GM12878 (cell line): ENCODE data around the gene SLC19A1. TPM values are rescaled to one million over a fixed set of nuclear protein-coding genes. Genes with fewer than 3 reads are reported as not detected.

Experiments used
- ATAC-seq: fragments of 200-7000 bp; cut with Tn5 transposase; 3 replicates; pipeline ENCODE4 v1.9.1; 2020; ENCODE audit warnings: mild to moderate bottlenecking, moderate library complexity
- BruUV-seq: library from RNA; stranded (reverse); fragments of 400-500 nt; replicated peaks from 2 replicates; lab custom pipeline; 2021; lab: Mats Ljungman, UMichigan
- CTCF ChIA-PET: fragments of 300-600 bp; sonication (Branson Sonifier 250); formaldehyde crosslinking; extraction: SDS; loops from one replicate; lab custom pipeline; 2021; ENCODE audit warnings: inconsistent platforms; lab: Yijun Ruan, JAX
- POLR2A ChIA-PET: fragments of 350-600 bp; formaldehyde crosslinking; extraction: SDS; loops from one replicate; lab custom pipeline; 2021; ENCODE audit warnings: inconsistent platforms; lab: Charles Lee
- RAD21 ChIA-PET: fragments of 300-600 bp; sonication (Branson Sonifier 250); formaldehyde crosslinking; loops from one replicate; lab custom pipeline; 2023; ENCODE audit warnings: antibody characterized with exemption; ENCODE audit not compliant: unreplicated experiment; lab: Charles Lee
- SMC1A ChIA-PET: fragments of 300-600 bp; sonication (Branson Sonifier 250); formaldehyde crosslinking; loops from one replicate; lab custom pipeline; 2023; ENCODE audit not compliant: unreplicated experiment, uncharacterized antibody; lab: Charles Lee
- DNase-seq: peaks from one replicate; pipeline ENCODE4 v3.0.0-alpha.2; 2011; ENCODE audit warnings: low read depth, low spot score
- FAIRE-seq: peaks from 3 replicates; lab custom pipeline; 2011; peaks lifted over from hg19 to GRCh38; lab: Jason Lieb, UNC
- H2AFZ ChIP-seq: 2 replicates; pipeline ENCODE4 v1.6.0; 2011; ENCODE audit warnings: low read depth, low read length, control low read depth; ENCODE audit not compliant: control insufficient read depth
- H3K27ac ChIP-seq: 2 replicates; pipeline ENCODE4 v1.5.1; 2011; ENCODE audit warnings: control low read depth; ENCODE audit not compliant: control insufficient read depth, insufficient read depth
- H3K27me3 ChIP-seq, 2 experiments: replicated peaks in 1 of 2; 2 replicates each; pipeline versions ENCODE4 v1.6.0 to v1.6.1; 2011; ENCODE audit warnings: low read length in 1 of 2; ENCODE audit not compliant: control insufficient read depth in 2 of 2, insufficient read depth in 2 of 2
- H3K36me3 ChIP-seq, 2 experiments: 2 replicates each; pipeline ENCODE4 v1.5.1; 2011; ENCODE audit warnings: low read length in 1 of 2; ENCODE audit not compliant: control insufficient read depth in 2 of 2, insufficient read depth in 2 of 2
- H3K4me1 ChIP-seq: 2 replicates; pipeline ENCODE4 v1.6.1; 2011; ENCODE audit warnings: mild to moderate bottlenecking, low read length, moderate library complexity, mixed read lengths; ENCODE audit not compliant: control insufficient read depth, insufficient read depth
- H3K4me2 ChIP-seq: 2 replicates; pipeline ENCODE4 v1.6.0; 2011; ENCODE audit warnings: control low read depth; ENCODE audit not compliant: control insufficient read depth, insufficient read depth
- H3K4me3 ChIP-seq: fragments of 200-600 bp; sonication (generic); 2 replicates; pipeline ENCODE4 v1.5.1; 2016
- H3K79me2 ChIP-seq: 2 replicates; pipeline ENCODE4 v1.6.0; 2011; ENCODE audit warnings: low read length; ENCODE audit not compliant: control insufficient read depth, insufficient read depth
- H3K9ac ChIP-seq: 2 replicates; pipeline ENCODE4 v1.8.0; 2011; ENCODE audit warnings: low read length, control low read depth, mixed read lengths; ENCODE audit not compliant: control insufficient read depth, insufficient read depth
- H3K9me3 ChIP-seq: replicated peaks from 3 replicates; pipeline ENCODE4 v1.5.1; 2011; ENCODE audit warnings: mild to moderate bottlenecking, low read length; ENCODE audit not compliant: control insufficient read depth, insufficient read depth
- H4K20me1 ChIP-seq: 2 replicates; pipeline ENCODE4 v1.6.0; 2011; ENCODE audit not compliant: control insufficient read depth, insufficient read depth
- CHD4 ChIP-seq: fragments of 200-600 bp; sonication (generic); IDR thresholded peaks from 2 replicates; pipeline ENCODE4 v1.6.1; 2016; ENCODE audit warnings: mild to moderate bottlenecking
- CREB1 ChIP-seq: IDR thresholded peaks from 2 replicates; pipeline ENCODE4 v1.6.1; 2012; ENCODE audit warnings: low read depth, mild to moderate bottlenecking, inconsistent platforms
- NRF1 ChIP-seq: conservative IDR thresholded peaks from 2 replicates; pipeline ENCODE4 v1.6.1; 2011; ENCODE audit warnings: mild to moderate bottlenecking, low read depth, low read length, improper control_type of control experiment
- PML ChIP-seq: IDR thresholded peaks from 2 replicates; pipeline ENCODE4 v1.6.1; 2012; ENCODE audit warnings: low read length, inconsistent platforms
- WGBS: methylation state at CpG from one replicate; pipeline ENCODE4 v1.1.6; 2016; ENCODE audit warnings: low lambda C conversion rate; ENCODE audit not compliant: insufficient replicate concordance, insufficient coverage; ENCODE audit errors: missing lambda C conversion rate; 5-methylcytosine and 5-hydroxymethylcytosine counted together
- in situ Hi-C: fragments of 300-500 bp; cut with MboI; formaldehyde crosslinking; loops from 9 replicates; pipeline ENCODE4 v1.14.3; 2018; ENCODE audit warnings: mixed read lengths
- intact Hi-C: fragments of 100-400 bp; cut with micrococcal nuclease; formaldehyde crosslinking; loops from one replicate; pipeline ENCODE4 v1.14.2; 2022; ENCODE audit not compliant: unreplicated experiment
- polyA plus RNA-seq, 11 experiments: library from polyadenylated mRNA; depleted of rRNA in 4 of 11; unstranded in 6 of 11; stranded (reverse) in 5 of 11; fragments of >200 nt; fragmentation: Nextera tagmentation in 4 of 11; fragmentation: Illumina TruSeq in 1 of 11; extraction: Ambion mirVana in 4 of 11; extraction: Trizol in 1 of 11; gene quantifications; 1 replicate in 1 of 11; 2 replicates in 10 of 11; pipeline versions ENCODE4 v1.2.1 to v1.2.3, GENCODE V29; 2011 to 2016; ENCODE audit warnings: inconsistent platforms in 2 of 11, missing spikeins in 2 of 11, low read depth in 1 of 11
- total RNA-seq, 4 experiments: library from RNA; depleted of rRNA in 3 of 4; stranded (reverse); fragments of >200 nt in 3 of 4; fragmentation: Illumina TruSeq in 1 of 4; extraction: Trizol in 1 of 4; gene quantifications; 2 replicates each; pipeline versions ENCODE4 v1.2.1 to v1.2.3, GENCODE V29; 2013 to 2021
- TF ChIP-seq, protein P1 (sequence below): fragments of 450-650 bp; IDR thresholded peaks from 2 replicates; pipeline ENCODE4 v1.6.1; 2017; ENCODE audit warnings: mild to moderate bottlenecking, moderate library complexity
- TF ChIP-seq, protein P2 (sequence below): IDR thresholded peaks from 2 replicates; pipeline ENCODE4 v1.6.1; 2011; ENCODE audit warnings: borderline replicate concordance, low read depth, mild to moderate bottlenecking, moderate library complexity, mixed read lengths, low read length; ENCODE audit not compliant: insufficient read depth; ENCODE audit errors: extremely low read length
- TF ChIP-seq, protein P3 (sequence below): IDR thresholded peaks from 2 replicates; pipeline ENCODE4 v1.6.1; 2011; ENCODE audit warnings: low read depth, low read length, improper control_type of control experiment, borderline replicate concordance

SLC19A1 gene
- total and polyA plus RNA-seq, 10 of the 15 experiments (the other 5 are each of a cell fraction or from before 2014, with no cell fraction given) = 0.42 to 49.7 (median 12.2) TPM

DNA sequence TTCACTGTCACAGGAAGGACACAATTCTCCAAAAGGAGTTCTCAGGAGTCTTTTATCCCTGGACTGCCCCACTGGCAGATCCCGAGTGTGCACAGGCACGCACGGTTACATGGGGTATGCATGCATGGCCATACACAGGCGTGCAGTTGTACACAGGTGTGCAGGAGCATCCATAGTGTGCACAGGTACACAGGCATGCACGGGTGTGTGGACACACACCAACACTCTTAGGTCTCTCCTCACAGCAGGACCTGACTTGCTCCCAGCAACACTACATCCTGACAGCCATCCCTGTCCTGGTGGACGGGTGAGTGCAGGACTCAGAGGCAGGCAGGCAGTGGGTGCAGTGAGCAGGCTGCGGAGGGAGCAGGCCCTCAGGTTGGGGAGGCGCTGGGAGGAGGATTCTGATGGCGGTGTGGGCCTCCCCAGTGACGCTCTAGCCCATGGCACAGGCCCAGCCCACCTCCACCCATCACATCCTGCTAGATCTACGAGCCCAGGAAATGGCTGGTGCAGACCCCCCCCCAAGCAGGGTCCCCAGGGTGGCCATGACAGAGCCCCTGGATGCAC lies 28.4 kb downstream of the SLC19A1 start:
- FAIRE-seq = no peak

More for the DNA sequence above, 28.4 kb downstream of the SLC19A1 start:
- Histone ChIP-seq H3K4me2 (no peak overlapping the region), H3K27ac (no peak overlapping the region), H3K9me3 (peaks cover 6% of the 10 kb centered on the region), H4K20me1 (no peaks in the 10 kb centered on the region), H3K79me2 (no peaks in the 10 kb centered on the region), H3K9ac (no peak overlapping the region), H3K4me3 (no peak overlapping the region), H3K27me3 (no peaks in the 10 kb centered on the region), H3K36me3 (peaks cover 3 to 11% of the 10 kb centered on the region in 2 experiments; a peak in 3 of 4 replicates), H3K4me1 (no peaks in the 10 kb centered on the region), H2AFZ (no peak overlapping the region)
- DNase-seq = no peak
- BruUV-seq = no TSS peak
- POLR2A ChIA-PET = no interaction called here
- SMC1A ChIA-PET = no interaction called here
- WGBS = 81% methylated on average over 11 of the region's 11 CpGs
- CTCF ChIA-PET = no interaction called here
- intact Hi-C loops = no loop called here
- ATAC-seq = no peak
- TF ChIP-seq, protein P1, sequence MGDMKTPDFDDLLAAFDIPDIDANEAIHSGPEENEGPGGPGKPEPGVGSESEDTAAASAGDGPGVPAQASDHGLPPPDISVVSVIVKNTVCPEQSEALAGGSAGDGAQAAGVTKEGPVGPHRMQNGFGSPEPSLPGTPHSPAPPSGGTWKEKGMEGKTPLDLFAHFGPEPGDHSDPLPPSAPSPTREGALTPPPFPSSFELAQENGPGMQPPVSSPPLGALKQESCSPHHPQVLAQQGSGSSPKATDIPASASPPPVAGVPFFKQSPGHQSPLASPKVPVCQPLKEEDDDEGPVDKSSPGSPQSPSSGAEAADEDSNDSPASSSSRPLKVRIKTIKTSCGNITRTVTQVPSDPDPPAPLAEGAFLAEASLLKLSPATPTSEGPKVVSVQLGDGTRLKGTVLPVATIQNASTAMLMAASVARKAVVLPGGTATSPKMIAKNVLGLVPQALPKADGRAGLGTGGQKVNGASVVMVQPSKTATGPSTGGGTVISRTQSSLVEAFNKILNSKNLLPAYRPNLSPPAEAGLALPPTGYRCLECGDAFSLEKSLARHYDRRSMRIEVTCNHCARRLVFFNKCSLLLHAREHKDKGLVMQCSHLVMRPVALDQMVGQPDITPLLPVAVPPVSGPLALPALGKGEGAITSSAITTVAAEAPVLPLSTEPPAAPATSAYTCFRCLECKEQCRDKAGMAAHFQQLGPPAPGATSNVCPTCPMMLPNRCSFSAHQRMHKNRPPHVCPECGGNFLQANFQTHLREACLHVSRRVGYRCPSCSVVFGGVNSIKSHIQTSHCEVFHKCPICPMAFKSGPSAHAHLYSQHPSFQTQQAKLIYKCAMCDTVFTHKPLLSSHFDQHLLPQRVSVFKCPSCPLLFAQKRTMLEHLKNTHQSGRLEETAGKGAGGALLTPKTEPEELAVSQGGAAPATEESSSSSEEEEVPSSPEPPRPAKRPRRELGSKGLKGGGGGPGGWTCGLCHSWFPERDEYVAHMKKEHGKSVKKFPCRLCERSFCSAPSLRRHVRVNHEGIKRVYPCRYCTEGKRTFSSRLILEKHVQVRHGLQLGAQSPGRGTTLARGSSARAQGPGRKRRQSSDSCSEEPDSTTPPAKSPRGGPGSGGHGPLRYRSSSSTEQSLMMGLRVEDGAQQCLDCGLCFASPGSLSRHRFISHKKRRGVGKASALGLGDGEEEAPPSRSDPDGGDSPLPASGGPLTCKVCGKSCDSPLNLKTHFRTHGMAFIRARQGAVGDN = no peak
- TF ChIP-seq CHD4 (no peak), NRF1 (no peak), PML (no peak), CREB1 (no peak)
- TF ChIP-seq, protein P2, sequence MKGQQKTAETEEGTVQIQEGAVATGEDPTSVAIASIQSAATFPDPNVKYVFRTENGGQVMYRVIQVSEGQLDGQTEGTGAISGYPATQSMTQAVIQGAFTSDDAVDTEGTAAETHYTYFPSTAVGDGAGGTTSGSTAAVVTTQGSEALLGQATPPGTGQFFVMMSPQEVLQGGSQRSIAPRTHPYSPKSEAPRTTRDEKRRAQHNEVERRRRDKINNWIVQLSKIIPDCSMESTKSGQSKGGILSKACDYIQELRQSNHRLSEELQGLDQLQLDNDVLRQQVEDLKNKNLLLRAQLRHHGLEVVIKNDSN = no peak
- TF ChIP-seq, protein P3, sequence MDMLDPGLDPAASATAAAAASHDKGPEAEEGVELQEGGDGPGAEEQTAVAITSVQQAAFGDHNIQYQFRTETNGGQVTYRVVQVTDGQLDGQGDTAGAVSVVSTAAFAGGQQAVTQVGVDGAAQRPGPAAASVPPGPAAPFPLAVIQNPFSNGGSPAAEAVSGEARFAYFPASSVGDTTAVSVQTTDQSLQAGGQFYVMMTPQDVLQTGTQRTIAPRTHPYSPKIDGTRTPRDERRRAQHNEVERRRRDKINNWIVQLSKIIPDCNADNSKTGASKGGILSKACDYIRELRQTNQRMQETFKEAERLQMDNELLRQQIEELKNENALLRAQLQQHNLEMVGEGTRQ = no peak
- in situ Hi-C loops = no loop called here
- RAD21 ChIA-PET = no interaction called here
